GM19463 (cell line): ENCODE data around the gene USH2A.

ENCODE experiments used
- ATAC-seq: cut with Tn5 transposase; IDR thresholded peaks from one replicate; pipeline ENCODE4 v1.9.1; 2021; ENCODE audit warnings: mild to moderate bottlenecking, moderate library complexity; ENCODE audit not compliant: unreplicated experiment

The USH2A gene

GRCh38 chr1:215819114-215819513, 604.1 kb downstream of the USH2A start:
- ATAC-seq = no peak

DNA sequence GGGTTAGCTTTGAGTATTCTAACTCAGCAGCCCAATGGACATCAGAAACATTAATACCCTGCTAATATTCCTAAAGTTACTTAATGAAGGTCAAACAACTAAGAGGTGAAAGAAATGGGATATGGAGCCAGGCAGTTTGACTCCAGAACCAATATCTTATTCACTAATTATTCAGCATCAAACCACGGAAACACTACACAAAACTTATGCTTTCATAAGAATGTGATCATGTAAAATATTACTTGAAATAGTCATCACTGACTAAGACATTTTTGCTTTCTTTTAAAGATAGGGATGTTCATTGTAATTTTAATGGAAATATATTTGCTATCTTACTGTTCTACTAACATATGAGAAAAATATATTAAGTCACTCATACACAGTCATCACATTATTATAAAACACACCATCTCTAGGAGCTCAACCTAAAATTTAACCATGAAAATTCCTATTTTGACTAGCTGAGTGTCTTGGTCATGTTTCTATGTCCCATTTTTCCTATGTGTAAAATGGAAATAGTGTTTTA, 615.3 kb downstream of the USH2A start:
- no peak for ATAC-seq

GRCh38 chr1:215807218-215807617, 616.0 kb downstream of the USH2A start:
- no peak for ATAC-seq

DNA sequence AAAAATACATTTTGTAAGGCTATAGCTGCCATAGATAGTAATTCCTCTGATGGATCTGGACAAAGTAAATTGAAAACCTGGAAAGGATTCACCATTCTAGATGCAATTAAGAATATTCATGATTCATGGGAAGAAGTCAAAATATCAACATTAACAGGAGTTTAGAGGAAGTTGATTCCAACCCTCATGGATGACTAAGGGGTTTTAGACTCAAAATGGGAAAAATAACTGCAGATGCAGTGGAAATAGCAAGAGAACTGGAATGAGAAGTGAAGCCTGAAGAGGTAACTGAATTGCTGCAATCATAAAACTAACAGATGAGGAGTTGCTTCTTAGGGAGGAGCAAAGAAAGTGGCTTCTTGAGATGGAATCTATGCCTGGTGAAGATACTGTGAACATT, 625.4 kb downstream of the USH2A start:
- no peak for ATAC-seq

DNA sequence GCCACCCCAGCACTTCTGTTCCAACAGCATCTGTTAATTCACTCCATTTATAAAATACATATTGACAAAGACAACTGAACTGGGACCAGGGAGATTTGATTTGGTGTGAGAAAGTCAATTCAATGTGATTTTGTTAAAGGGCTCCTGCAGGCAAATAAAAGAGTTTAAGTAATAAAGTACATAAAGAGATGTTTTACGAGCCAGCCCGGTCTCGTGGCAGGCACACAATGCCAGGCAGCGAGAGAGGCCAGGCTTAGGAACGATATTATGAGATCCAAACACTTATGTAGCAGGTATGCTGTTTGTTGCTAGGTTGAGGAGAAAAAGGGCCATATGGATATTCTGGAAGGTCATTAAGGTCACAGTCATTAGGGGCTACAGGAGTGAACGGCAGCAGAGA, 629.1 kb downstream of the USH2A start:
- ATAC-seq = no peak

DNA sequence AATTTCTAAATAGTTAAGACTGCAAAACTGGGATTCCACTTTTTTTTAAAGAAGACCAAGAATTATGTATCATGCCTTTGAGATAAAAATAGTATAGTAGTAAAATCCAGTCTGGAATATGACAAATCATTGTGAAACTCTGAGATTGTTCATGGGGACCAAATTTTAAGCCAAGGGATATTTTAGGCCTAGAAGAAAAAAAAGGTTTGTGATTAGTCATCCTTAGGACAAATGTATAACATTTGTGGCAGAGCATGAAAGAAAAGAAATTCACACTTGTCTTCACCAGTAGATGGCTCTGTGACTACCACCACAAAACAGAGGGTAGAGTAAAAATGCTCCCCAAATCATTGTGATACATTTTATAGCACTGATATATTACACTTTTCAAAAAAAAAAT, 630.1 kb downstream of the USH2A start:
- ATAC-seq = no peak

DNA sequence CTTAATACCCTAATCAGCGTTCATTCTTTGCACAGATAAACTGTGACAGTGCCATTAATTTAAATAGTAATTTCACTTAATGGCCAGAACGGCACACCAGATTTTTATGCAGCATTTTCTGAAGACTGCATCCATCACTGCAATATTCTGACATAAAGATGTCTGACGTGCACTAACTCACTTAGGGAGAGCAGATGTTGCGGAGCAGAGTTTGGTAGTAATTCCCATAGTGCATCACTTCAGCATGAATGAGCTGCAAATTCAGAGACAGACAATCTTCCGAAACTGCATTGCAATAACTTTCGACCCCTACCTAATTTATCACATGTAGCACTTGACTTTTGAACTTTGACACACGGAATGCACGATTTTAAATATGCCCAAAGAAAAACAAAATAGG, 630.8 kb downstream of the USH2A start:
- ATAC-seq = no peak

- ATAC-seq = no peak
These were observed 633.3 kb downstream of the USH2A start for GRCh38 chr1:215789981-215790380.

DNA sequence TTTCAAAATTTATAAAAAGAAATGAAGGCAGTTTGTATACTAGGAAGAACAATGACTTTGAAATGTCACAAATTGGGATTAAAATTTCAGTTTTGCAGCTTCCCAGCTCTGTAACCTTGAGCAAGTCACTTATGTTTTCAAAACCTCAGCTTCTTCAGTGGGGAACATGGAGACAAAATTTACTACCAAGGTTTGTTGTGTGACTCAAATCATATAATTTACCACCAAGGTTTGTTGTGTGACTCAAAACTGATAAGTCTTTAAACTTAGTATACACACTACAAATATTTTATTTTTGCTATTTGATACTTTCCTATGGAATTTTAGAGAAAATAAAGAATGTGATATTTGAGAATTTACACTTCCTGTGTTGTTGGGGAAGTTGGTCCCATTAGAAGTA, 636.3 kb downstream of the USH2A start:
- no peak for ATAC-seq

GRCh38 chr1:215780641-215781040, 642.6 kb downstream of the USH2A start:
- no peak for ATAC-seq

DNA sequence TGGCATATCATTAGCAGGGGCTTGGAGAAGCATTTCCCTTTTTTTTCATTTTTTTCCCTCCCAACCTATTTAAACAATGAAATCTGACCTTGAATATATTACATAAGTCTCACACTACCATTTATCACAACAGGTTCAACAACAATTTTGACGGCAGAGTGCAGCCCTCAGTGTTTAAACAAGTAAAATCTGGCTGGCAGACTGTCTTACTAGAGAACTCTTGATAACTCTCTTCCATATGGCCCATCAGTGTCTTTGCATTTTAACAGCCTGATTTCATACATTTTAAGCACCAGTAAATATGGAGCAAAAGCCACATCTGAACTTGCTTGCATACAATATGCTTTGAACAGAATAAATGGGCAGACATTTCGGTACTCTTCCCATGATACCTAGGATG, 643.1 kb downstream of the USH2A start:
- no peak for ATAC-seq

GRCh38 chr1:215779729-215780128, 643.5 kb downstream of the USH2A start:
- ATAC-seq = no peak

DNA sequence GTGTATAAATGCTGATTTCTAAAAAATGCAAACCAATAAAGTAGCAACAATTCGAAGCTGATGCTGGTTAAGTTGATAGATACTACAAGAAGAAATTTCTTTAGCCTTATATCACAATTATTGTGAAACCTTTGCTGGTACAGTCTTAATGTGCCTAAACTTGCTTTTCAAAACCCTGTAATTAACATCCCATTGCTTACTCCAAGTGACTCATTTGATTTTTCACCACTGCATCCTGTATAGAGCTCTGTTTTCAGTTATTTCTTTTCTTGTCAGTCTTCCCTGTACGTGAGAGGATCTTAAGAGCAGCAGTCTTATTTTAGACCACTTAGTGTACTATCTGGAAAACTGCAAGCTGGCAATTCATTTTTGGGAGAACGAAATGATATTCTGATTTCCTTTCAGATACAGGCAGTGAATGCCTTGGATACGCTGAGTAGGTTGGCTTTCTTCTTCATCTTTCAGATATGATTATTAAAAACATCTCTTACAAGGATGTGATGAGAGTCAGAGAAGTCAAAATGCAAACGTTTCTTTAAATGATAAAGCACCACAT, 645.8 kb downstream of the USH2A start:
- no peak for ATAC-seq

GRCh38 chr1:215776336-215776735, 646.9 kb downstream of the USH2A start:
- no peak for ATAC-seq

- no peak for ATAC-seq
These were observed 651.1 kb downstream of the USH2A start for GRCh38 chr1:215772151-215772550.

DNA sequence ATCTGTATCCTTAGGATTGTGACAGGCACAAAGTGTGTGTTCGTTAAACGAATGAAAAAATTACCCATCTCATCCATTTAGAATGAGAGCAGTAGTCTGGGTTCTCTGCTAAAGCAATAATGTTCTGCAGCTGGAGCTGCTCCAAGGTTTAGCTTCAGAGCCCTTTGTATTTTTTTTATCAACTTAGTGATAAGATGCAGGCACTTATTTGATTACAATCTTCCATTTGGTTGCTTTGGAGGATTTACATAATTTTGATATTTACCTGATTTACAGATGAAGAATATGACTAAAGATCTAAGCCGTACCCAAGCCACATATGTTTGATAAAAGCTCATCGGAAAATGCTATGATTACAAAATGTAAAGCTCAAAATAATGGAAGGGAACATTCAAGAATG, 654.9 kb downstream of the USH2A start:
- ATAC-seq = no peak

- ATAC-seq = no peak
These were observed 655.5 kb downstream of the USH2A start for GRCh38 chr1:215767761-215768160.

DNA sequence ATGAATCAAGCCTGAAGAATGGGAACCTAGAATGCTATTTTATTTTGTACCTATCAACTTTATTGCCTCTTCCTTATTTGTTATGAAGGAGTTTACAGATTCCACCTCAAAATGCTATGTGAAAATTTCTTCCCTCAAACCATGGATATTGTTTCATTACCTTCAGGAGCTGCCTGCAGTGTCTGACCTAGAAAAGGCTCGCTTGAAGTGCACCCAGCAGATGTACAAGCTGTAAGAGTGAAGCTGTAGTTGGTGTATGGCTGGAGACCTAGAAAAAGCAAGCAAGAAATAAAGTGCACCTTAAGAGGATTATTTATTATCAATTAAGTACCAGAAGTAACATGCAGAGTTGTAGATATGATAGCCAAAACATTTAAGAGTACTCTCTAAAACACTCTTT, 656.7 kb downstream of the USH2A start:
- ATAC-seq = no peak

DNA sequence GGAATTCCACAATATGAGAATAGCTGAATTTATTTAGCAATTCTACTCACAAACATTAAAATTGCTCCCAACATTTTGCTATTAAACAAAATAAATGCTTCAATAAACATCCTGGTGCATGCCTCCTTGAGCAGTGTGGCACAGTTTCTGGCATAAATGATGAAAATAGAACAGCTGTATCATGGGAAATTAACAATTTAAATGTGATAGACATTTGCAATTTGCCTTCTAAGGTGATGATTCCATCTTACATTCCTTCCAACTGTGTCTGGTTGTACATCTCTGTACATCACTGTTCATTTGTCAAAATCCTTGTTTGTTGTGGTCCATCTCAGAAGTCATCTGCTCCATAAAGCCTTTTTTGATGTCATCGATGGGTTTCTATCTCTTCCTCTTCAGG, 657.4 kb downstream of the USH2A start:
- no peak for ATAC-seq

DNA sequence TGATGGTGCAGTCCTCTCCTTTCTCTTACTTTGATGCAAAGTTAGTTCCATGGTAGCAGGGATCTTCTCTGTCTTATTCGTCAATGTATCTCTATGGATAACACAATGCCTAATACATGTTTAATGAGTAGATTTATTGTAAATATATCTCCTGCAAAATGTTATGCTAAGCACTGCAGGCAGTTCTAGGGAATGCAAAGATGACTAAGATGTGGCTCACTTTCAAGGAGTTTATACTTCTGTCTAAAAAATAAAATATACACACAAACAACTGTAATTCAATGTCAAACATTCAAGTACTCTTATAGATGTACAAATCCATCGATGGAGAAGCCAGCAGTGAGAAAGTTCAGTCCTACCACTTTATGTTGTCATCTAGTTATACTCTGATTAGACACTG, 661.8 kb downstream of the USH2A start:
- no peak for ATAC-seq

GRCh38 chr1:215754112-215754511, 669.1 kb downstream of the USH2A start:
- ATAC-seq = no peak

- no peak for ATAC-seq
These were observed 673.8 kb downstream of the USH2A start for GRCh38 chr1:215749414-215749813.

DNA sequence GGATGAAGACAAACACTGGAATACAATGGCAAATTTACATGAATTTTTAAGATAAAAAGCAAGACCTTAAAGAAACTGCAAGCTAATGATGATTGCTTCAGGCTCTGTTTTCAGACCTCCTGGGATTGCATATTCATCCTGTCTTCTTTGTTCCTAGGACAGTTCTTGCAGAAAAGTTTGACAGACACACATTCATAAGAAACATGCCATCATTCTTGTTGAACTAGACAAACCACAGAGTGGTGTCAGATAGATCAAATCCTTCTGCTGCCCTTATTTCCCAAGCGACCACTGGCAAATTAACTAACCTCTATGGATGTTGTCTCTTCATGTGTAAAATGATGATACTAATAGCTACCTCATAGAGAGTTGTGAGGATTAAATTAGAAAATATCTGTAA, 674.8 kb downstream of the USH2A start:
- no peak for ATAC-seq
